HG03432 (cell line): ENCODE results near the gene RPS6KA5.

Source experiments
- ATAC-seq: cut with Tn5 transposase; IDR thresholded peaks from one replicate; pipeline ENCODE4 v1.9.1; 2021; ENCODE audit warnings: mild to moderate bottlenecking, moderate library complexity; ENCODE audit not compliant: unreplicated experiment

The RPS6KA5 gene

DNA sequence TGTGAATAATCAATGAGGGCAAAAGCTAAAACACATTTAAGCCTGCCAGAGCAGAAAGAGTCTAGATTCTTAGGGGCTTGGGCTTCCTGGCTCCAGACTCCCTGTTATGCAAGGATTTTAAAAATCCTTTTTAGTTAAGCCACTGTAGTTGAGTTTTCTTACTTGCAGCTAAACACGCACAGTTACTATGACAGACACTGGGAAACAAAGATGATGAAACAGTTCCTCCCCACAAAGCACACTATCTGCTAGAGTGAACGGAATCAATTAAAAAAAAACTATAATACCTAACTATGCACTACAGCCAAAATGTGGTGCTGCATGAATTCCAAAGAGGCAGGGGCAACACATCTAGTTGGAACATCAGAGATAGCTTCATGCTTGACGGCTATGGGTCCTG is 28.2 kb downstream of the RPS6KA5 start:
- no peak for ATAC-seq

DNA sequence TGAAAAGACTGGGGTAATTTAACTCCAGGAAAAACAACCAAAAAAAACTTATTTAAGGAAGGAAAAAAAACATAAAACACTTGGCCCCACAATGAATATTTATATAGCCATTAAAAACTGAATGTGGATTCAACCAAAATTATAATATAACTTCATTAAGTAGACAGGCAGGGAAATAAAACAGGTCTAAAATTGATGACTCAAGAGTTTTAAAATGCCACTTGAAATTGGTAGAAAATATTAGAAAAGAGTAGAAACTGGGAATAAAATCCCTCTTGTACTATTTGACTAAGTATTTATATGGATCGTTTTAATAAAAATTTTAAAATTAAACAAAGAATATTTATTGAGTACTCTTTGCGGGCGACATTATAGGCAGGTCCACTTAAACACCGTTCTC is 28.8 kb downstream of the RPS6KA5 start:
- no peak for ATAC-seq

DNA sequence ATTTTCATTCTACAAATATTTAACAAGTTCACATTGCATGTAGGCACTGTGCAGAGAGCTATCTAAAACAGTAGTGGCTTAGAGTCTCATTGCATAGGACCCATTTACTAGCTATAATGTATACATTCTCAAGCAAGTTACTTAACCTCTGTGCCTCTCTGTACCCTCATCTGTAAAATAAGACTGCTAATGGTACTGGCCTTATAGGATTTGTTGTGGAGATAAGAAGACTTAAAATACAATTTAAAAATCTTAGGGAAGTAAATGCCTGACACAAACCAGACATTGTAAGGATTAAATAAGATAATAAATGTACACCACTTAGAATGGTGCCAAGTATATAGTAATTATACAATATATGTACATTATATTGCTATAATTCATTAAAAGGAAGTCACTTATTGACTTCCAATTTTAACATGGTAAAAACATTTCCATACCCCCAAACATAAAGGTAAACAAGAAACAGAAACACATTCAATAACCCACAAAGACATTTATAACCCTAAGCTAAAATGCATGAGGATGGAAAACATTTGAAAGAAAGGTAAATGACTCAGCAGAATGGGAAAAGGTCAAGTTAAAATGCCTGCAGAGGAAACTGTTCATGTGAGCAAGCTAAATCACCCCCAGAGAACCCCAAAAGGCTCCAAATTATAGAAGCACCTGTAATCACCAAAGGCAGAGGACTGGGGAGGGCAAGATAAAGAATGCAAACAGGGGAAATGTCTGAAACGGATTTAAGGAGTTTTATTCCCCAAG is 30.8 kb downstream of the RPS6KA5 start:
- ATAC-seq, result no peak

DNA sequence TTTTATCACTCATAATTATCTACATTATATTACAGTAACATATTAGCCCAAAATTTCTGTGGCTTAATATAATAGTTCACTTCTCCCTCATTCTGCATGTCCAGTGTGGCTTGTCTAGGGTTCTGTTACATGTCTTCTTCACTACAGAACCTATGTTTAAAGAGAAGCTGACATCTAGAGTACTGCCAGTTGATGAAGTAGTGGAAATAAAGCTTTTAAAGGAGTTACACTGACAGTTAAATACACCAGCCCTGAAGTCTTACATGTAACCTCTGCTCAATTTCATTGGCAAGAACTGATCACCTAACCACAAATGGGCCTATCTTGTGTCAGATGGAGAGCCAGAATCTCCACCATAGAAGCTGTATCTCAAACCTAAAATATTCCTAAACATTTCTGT is 32.9 kb downstream of the RPS6KA5 start:
- ATAC-seq, result no peak

DNA sequence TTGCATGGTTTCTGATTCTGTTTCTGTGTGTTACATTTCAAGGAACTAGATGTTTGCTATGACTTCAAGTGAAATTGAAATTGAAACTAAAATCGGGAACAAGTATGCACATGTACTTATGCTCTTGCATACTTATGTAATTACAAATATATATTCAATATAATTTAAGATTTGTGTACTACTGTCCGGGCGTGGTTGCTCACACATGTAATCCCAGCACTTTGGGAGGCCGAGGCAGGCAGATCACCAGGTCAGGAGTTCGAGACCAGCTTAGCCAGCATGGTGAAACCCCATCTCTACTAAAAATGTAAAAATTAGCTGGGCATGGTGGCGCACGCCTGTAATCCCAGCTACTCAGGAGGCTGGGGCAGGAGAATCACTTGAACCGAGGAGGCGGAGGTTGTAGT is 37.8 kb downstream of the RPS6KA5 start:
- ATAC-seq, result peak; percentile 90

DNA sequence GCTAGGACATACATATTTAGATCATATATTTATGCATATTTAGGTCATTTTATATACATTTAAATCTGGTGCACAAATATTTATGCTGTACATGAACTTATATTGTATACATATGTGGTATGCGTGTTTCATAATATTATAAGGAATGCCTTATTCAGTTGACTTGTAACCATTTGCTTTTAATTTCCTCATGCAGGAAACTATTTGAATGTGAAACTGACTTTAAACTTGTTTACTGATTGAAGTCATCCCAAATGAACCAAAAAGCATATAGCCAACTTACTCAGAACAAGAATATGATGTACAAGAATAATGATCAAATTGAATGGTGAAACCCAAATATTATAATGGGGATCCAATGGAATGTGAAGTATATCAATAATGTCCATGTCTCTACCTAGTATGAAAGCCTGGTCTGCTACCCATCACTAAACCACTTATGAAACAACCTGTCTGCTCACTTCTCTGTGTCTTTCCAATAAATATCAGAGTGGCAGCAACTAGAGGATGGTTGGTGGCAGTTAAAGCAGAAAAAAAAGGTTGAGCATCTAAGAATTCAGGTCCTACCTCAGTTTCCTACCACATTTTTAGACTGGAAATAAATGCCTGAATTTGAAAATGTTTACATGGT is 38.3 kb downstream of the RPS6KA5 start:
- ATAC-seq, result peak; percentile 44

DNA sequence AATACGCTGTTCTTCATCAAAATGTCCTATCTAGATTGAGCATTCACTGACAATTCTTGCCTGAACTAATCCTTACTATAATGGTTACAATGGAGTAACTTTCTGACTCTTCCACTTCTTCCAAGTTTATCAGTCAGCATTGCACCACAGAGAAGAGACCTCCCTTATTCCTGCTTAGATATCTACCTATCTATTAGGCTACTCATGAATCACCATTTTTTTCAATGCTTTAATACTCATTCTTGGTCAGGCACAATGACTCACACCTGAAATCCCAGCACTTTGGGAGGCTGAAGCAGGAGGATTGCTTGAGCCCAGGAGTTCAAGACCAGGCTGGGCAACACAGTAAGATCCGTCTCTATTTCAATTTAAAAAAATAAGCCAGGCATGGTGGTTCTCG is 39.3 kb downstream of the RPS6KA5 start:
- ATAC-seq, result no peak

DNA sequence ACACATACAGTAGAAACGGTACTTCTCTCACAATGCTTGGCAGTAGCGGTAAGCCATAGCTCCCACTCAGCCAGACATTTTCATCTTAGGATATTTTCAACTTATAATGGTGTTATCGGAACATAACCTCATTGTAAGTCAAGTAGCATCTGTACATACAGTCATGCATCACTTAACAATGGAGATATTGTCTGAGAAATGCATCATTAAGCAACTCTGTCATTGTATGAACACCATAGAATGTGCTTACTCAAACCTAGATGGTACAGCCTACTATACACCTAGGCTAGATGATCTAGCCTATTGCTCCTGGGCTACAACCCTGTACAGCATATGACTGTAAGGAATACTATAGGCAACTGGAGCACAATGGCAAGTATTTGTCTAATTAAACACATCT is 40.8 kb downstream of the RPS6KA5 start:
- no peak for ATAC-seq

DNA sequence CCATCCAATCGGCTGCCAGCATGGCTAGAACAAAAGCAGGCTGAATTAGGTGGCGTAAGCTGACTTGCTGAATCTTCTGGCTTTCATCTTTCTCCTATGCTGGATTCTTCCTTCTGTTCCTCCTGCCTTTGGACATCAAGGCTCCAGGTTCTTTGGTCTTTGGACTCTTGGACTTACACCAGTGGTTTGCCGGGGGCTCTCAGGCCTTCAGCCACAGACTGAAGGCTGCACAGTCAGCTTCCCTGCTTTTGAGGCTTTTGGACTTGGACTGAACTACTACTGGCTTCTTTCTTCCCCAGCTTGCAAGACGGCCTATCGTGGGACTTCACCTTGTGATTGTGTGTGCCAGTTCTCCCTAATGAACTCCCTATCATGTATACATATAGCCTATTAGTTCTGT is 42.0 kb downstream of the RPS6KA5 start:
- no peak for ATAC-seq

DNA sequence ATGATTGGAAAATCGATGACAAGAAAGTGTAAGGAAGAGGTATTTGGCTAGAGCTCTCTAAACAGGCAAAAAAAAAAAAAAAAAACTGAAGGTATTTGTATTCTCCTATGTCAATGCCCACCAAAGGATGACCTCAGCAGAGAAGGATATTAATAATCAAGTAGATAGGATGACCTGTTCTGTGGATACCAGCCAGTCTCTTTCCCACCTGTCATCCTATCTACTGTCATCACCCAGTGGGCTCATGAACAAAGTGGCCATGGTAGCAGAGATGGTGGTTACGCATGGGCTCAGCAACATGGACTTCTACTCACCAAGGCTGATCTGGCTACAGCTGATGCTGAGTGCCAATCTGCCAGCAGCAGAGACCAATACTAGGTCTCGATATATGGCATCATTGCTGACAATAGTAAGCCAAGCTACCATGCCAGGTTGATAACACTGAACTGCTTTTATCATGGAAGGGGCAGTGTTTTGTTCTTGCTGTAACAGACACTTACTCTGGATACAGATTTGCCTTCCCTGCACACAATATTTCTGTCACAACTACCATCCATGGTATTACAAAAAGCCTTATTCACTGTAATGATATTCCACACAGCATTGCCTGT is 43.5 kb downstream of the RPS6KA5 start:
- ATAC-seq, result no peak

DNA sequence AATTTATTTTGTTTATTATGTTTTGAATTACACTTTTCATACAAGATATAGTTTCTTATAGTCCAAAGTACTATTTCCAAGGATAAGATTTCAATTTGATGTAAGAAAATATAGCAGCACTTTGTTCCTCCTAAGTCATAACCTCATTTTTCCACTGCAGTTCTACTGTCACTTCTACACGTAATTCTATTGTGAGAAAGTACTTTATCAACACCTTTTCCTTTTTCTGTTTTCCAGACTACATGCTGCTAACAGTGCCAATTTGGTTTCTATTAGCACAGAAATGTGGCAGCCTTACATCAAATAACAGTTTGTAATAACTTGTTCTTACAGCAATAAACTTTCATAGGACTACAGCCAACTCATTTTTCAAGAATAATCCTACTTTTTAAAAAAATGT is 45.0 kb downstream of the RPS6KA5 start:
- ATAC-seq, result no peak

DNA sequence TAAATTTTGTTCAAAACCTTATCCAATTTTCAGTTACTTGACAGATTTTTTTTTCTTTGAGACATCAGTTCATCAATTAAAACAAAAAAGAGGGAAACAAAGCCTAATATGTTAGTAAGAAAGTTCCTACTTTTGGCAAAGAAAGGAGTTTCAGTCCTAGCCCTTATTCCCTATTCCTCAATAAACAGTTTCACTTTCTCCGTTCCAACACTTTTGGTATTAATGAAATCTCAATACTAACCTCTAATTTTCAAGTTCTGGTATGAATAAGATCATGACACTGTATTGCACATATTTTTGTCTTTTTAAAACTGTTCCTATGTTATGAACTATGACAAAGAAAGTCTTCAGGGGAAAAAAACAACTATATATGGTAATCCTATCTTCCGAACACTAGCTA is 48.4 kb downstream of the RPS6KA5 start:
- no peak for ATAC-seq

DNA sequence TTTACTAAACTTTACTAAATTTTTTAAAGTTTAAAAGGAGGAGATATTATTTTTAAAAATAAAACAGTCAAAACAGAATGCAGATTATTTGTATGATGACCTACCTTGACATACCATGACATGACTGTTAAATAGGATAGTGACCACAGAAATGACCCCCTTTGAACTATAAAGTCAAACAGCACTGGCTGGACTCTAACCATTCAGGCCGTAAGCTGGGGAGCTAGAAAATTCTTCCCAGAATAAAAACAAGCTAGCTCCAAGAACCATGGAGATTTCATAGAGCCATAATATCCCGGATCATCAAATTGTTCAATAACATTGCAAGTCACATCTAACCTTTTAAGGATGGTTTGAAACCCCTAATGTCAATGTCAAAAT is 50.3 kb downstream of the RPS6KA5 start:
- ATAC-seq, result no peak

DNA sequence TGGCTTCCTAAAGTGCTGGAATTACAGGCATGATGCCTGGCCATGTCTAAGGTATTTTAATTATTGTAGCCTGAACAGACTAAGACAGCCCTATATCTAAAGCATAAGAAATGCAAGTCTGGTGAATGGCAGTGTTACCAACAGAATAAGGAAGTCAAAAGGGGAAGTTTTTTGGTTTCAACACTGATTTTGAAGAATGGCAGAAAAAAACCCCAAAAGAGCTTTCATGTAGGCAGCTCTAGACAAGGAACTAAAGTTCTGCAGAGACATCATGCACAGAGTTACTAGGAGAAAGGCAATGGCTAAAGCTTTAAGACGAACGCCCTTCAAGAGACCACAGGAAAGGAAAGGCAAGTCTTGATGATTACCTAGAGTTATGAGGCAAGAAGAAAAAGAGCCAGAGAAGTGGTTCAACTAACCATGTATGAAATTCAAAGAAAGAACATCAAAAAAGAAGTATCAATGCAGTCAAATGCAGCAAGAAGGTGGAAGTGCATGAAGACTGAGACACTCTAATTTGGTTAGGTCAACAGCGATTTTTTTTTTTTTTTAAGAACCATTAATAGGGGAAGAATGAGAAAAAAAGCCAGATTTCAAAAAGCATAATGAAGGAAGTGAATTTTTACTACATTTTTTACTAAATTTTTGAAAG is 50.8 kb downstream of the RPS6KA5 start:
- ATAC-seq, result peak; percentile 96

DNA sequence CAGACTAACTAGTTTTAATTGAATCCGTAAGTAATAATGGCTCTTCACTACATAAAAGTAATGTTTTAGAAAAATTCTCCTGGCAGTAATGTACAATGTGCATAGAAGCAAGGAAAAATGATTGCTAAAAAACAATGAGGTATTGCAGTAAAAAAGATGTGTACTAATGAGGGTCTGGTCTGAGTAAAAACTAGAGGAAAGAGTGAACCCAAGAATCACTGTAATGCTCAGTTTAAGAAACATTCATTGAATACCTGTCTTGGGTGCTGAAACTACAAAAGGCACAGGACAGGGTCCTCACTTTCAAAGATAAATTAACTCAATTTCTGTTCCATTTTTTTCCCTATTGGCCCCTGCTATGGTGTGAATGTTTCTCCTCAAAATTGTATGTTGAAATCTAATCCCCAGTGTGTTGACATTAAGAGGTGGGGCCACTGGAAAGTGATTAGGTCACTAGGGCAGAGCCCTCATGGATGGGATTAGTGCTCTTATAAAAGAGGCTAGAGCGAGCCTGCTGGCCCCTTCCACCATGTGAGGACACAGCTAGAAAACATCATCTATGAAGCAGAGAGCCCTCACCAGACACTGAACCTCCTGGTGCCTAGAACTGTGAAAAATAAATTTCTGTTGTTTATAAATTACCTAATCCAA is 51.6 kb downstream of the RPS6KA5 start:
- ATAC-seq, result peak; percentile 33

DNA sequence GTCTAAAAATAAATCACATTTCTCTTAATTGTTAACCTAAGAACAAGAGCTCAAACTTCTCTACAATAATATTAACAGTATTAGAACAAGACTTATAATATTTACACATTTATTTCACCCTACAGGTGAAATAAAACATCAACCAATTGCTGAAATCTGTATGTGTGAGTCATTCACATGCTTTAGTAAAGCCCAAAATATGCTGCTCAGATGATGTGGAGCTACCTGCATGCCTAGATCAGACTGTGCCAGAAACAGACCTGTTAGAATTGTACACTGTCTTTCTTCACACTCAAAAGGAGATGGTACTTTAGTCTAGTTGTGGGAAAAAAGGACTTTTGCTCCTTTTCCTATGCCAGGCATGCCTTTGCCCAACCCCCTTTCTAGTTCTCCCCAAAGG is 54.7 kb downstream of the RPS6KA5 start:
- ATAC-seq, result no peak

DNA sequence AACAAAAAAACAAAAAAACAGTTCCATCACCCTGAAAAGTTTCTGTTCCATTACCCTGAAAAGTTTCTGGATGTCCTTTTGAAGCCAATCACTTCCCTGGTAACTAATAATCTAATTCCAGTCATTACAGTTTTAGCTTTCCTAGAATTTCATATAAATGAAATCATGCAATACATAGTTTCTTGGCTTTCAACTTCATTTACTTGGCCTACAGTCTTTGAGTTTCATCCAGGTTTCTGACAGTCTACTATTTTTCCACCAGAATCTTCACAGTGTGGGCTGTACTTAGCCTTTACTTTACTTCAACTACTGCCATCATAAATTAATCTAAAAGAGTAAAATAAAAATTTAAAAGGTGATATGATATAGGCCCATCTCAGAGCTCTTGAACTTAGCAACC is 55.5 kb downstream of the RPS6KA5 start:
- ATAC-seq, result no peak

DNA sequence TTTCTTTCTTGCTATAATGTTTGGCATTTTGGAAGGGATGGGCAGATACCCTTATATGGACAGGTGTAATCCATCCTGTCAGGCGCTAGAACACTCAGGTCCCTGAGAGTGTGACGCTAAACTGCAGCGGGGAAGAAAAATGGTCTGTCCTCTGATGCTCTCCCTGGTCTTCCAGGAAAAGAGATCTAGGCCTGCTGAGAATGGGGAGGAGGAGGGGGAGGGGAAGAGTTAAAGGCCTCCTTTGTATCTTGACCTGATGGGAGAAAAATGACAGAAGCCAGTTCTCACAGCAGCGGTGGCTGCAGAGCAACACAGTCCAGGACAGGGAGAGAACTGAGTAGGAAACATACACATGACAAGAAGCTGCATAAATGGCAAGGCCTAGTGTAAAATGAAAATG is 61.1 kb downstream of the RPS6KA5 start:
- ATAC-seq, result no peak

DNA sequence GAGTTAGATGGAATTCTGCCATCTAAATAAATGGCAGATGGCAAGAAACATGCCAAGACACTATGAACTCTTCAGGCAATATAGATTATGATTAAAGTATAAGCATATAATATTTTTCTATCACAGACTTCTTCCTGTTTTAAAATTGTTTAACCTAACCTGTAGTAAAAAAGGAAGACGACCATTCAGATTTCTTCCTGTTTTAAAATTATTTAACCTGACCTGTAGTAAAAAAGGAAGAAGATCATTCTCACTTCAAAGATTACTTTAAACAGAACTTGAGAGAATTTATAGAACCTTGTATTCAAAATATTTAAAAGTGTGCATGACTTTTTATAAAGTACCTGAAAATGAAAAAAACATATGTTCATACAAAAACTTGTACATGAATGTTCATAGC is 63.5 kb downstream of the RPS6KA5 start:
- no peak for ATAC-seq

DNA sequence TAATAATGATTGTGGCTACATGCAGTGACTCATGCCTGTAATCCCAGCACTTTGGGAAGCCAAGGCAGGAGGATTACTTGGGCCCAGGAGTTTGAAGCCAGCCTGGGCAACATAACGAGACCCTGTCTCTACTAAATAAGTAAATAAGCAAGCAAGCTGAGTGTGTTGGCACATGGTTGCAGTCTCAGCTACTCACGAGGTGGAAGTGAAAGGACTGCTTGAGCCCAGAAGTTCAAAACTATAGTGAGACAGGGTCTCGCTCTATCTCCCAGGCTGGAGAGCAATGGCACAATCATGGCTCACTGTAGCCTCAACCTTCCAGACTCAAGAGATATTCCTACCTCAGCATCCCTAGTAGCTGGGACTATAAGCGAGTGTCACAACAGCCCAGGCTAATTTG is 64.7 kb downstream of the RPS6KA5 start:
- ATAC-seq, result no peak

DNA sequence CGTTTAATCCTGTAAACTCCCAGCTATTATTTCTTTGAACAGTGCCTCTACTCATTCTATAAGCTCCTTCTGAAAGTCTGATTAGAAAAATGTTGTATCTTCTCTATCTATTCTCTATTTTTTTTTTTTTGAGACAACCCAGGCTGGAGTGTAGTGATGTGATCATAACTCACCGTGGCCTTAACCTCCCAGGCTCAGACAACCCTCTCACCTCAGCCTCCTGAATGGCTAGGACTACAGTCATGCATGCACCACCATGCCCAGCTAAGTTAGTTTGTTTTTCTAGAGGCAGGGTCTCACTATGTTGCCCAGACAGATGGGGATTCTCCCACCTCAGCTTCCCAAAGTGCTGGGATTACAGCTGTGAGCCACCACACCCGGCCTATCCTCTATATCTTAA is 66.6 kb downstream of the RPS6KA5 start:
- no peak for ATAC-seq
